GM12878 (cell line): ENCODE data around the gene RBM44. TPM values are rescaled to one million over a fixed set of nuclear protein-coding genes. Genes with fewer than 3 reads are reported as not detected.
"Not testable (repeated sequence)": the region's sequence is repeated elsewhere in the genome, so short reads cannot be mapped to it uniquely, and the experiment has no call there.

Source experiments
- ATAC-seq: fragments of 200-7000 bp; cut with Tn5 transposase; 3 replicates; pipeline ENCODE4 v1.9.1; 2020; ENCODE audit warnings: mild to moderate bottlenecking, moderate library complexity
- BruUV-seq: library from RNA; stranded (reverse); fragments of 400-500 nt; replicated peaks from 2 replicates; lab custom pipeline; 2021; lab: Mats Ljungman, UMichigan
- CTCF ChIA-PET: fragments of 300-600 bp; sonication (Branson Sonifier 250); formaldehyde crosslinking; extraction: SDS; loops from one replicate; lab custom pipeline; 2021; ENCODE audit warnings: inconsistent platforms; lab: Yijun Ruan, JAX
- POLR2A ChIA-PET: fragments of 350-600 bp; formaldehyde crosslinking; extraction: SDS; loops from one replicate; lab custom pipeline; 2021; ENCODE audit warnings: inconsistent platforms; lab: Charles Lee
- RAD21 ChIA-PET: fragments of 300-600 bp; sonication (Branson Sonifier 250); formaldehyde crosslinking; loops from one replicate; lab custom pipeline; 2023; ENCODE audit warnings: antibody characterized with exemption; ENCODE audit not compliant: unreplicated experiment; lab: Charles Lee
- SMC1A ChIA-PET: fragments of 300-600 bp; sonication (Branson Sonifier 250); formaldehyde crosslinking; loops from one replicate; lab custom pipeline; 2023; ENCODE audit not compliant: unreplicated experiment, uncharacterized antibody; lab: Charles Lee
- DNase-seq: peaks from one replicate; pipeline ENCODE4 v3.0.0-alpha.2; 2011; ENCODE audit warnings: low read depth, low spot score
- FAIRE-seq: peaks from 3 replicates; lab custom pipeline; 2011; peaks lifted over from hg19 to GRCh38; lab: Jason Lieb, UNC
- H2AFZ ChIP-seq: 2 replicates; pipeline ENCODE4 v1.6.0; 2011; ENCODE audit warnings: low read depth, low read length, control low read depth; ENCODE audit not compliant: control insufficient read depth
- H3K27ac ChIP-seq: 2 replicates; pipeline ENCODE4 v1.5.1; 2011; ENCODE audit warnings: control low read depth; ENCODE audit not compliant: control insufficient read depth, insufficient read depth
- H3K27me3 ChIP-seq, 2 experiments: replicated peaks in 1 of 2; 2 replicates each; pipeline versions ENCODE4 v1.6.0 to v1.6.1; 2011; ENCODE audit warnings: low read length in 1 of 2; ENCODE audit not compliant: control insufficient read depth in 2 of 2, insufficient read depth in 2 of 2
- H3K36me3 ChIP-seq, 2 experiments: 2 replicates each; pipeline ENCODE4 v1.5.1; 2011; ENCODE audit warnings: low read length in 1 of 2; ENCODE audit not compliant: control insufficient read depth in 2 of 2, insufficient read depth in 2 of 2
- H3K4me1 ChIP-seq: 2 replicates; pipeline ENCODE4 v1.6.1; 2011; ENCODE audit warnings: mild to moderate bottlenecking, low read length, moderate library complexity, mixed read lengths; ENCODE audit not compliant: control insufficient read depth, insufficient read depth
- H3K4me2 ChIP-seq: 2 replicates; pipeline ENCODE4 v1.6.0; 2011; ENCODE audit warnings: control low read depth; ENCODE audit not compliant: control insufficient read depth, insufficient read depth
- H3K4me3 ChIP-seq: fragments of 200-600 bp; sonication (generic); 2 replicates; pipeline ENCODE4 v1.5.1; 2016
- H3K79me2 ChIP-seq: 2 replicates; pipeline ENCODE4 v1.6.0; 2011; ENCODE audit warnings: low read length; ENCODE audit not compliant: control insufficient read depth, insufficient read depth
- H3K9ac ChIP-seq: 2 replicates; pipeline ENCODE4 v1.8.0; 2011; ENCODE audit warnings: low read length, control low read depth, mixed read lengths; ENCODE audit not compliant: control insufficient read depth, insufficient read depth
- H3K9me3 ChIP-seq: replicated peaks from 3 replicates; pipeline ENCODE4 v1.5.1; 2011; ENCODE audit warnings: mild to moderate bottlenecking, low read length; ENCODE audit not compliant: control insufficient read depth, insufficient read depth
- H4K20me1 ChIP-seq: 2 replicates; pipeline ENCODE4 v1.6.0; 2011; ENCODE audit not compliant: control insufficient read depth, insufficient read depth
- CHD4 ChIP-seq: fragments of 200-600 bp; sonication (generic); IDR thresholded peaks from 2 replicates; pipeline ENCODE4 v1.6.1; 2016; ENCODE audit warnings: mild to moderate bottlenecking
- EZH2 ChIP-seq: IDR thresholded peaks from 2 replicates; pipeline ENCODE4 v1.6.1; 2012; ENCODE audit warnings: low read depth, mild to moderate bottlenecking, control low read depth, inconsistent platforms, low read length, borderline replicate concordance; ENCODE audit not compliant: control insufficient read depth
- FOXM1 ChIP-seq: IDR thresholded peaks from 2 replicates; pipeline ENCODE4 v1.6.1; 2012; ENCODE audit warnings: low read depth, mild to moderate bottlenecking, inconsistent platforms, low read length, moderate library complexity
- IRF4 ChIP-seq: IDR thresholded peaks from 2 replicates; pipeline ENCODE4 v1.6.1; 2011; ENCODE audit warnings: low read depth, low read length
- KLF5 ChIP-seq: fragments of 450-650 bp; IDR thresholded peaks from 2 replicates; pipeline ENCODE4 v1.6.1; 2014; ENCODE audit warnings: mild to moderate bottlenecking; ENCODE audit not compliant: partially characterized antibody
- NFXL1 ChIP-seq: fragments of 450-650 bp; IDR thresholded peaks from 2 replicates; pipeline ENCODE4 v1.6.1; 2017; ENCODE audit warnings: antibody characterized with exemption, mild to moderate bottlenecking, borderline replicate concordance
- TCF3 ChIP-seq: IDR thresholded peaks from 2 replicates; pipeline ENCODE4 v1.6.1; 2012; ENCODE audit warnings: low read depth, mild to moderate bottlenecking, low read length, borderline replicate concordance; ENCODE audit not compliant: insufficient read depth
- WGBS: methylation state at CpG from one replicate; pipeline ENCODE4 v1.1.6; 2016; ENCODE audit warnings: low lambda C conversion rate; ENCODE audit not compliant: insufficient replicate concordance, insufficient coverage; ENCODE audit errors: missing lambda C conversion rate; 5-methylcytosine and 5-hydroxymethylcytosine counted together
- in situ Hi-C: fragments of 300-500 bp; cut with MboI; formaldehyde crosslinking; loops from 9 replicates; pipeline ENCODE4 v1.14.3; 2018; ENCODE audit warnings: mixed read lengths
- intact Hi-C: fragments of 100-400 bp; cut with micrococcal nuclease; formaldehyde crosslinking; loops from one replicate; pipeline ENCODE4 v1.14.2; 2022; ENCODE audit not compliant: unreplicated experiment
- polyA plus RNA-seq, 11 experiments: library from polyadenylated mRNA; depleted of rRNA in 4 of 11; unstranded in 6 of 11; stranded (reverse) in 5 of 11; fragments of >200 nt; fragmentation: Nextera tagmentation in 4 of 11; fragmentation: Illumina TruSeq in 1 of 11; extraction: Ambion mirVana in 4 of 11; extraction: Trizol in 1 of 11; gene quantifications; 1 replicate in 1 of 11; 2 replicates in 10 of 11; pipeline versions ENCODE4 v1.2.1 to v1.2.3, GENCODE V29; 2011 to 2016; ENCODE audit warnings: inconsistent platforms in 2 of 11, missing spikeins in 2 of 11, low read depth in 1 of 11
- total RNA-seq, 4 experiments: library from RNA; depleted of rRNA in 3 of 4; stranded (reverse); fragments of >200 nt in 3 of 4; fragmentation: Illumina TruSeq in 1 of 4; extraction: Trizol in 1 of 4; gene quantifications; 2 replicates each; pipeline versions ENCODE4 v1.2.1 to v1.2.3, GENCODE V29; 2013 to 2021
- TF ChIP-seq, protein P1 (sequence below): IDR thresholded peaks from 2 replicates; pipeline ENCODE4 v1.6.1; 2012; ENCODE audit warnings: improper control_type of control experiment, low read depth, low read length; ENCODE audit not compliant: insufficient replicate concordance

Gene RBM44
- total and polyA plus RNA-seq, 10 of the 15 experiments (the other 5 are each of a cell fraction or from before 2014, with no cell fraction given) = 0.14 to 1.4 (median 0.62) TPM; not detected in 1

DNA sequence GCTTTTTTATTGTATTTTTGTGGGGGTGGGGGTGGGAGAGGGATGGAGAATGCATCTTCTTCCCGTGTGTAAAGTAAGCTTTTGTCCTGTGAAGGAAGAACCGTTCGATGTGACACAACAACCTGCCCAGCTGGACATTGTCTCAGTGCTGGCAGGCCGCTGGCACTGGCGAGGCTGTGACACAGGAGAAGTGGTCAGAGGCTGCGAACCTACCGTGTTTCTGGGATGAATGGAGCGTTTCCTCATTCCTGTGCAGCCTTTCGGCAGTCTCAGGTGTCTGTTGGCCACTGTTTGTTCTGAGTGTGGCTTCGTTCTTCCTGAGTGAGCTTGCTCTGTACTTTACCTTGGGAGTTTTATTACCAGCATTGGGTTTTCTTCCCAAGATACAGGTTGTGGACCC, 68.9 kb downstream of the RBM44 start (continued):
- TF ChIP-seq EZH2 (no peak), NFXL1 (no peak), FOXM1 (no peak), KLF5 (no peak), CHD4 (no peak), IRF4 (no peak), TCF3 (no peak)
- TF ChIP-seq, protein P1, sequence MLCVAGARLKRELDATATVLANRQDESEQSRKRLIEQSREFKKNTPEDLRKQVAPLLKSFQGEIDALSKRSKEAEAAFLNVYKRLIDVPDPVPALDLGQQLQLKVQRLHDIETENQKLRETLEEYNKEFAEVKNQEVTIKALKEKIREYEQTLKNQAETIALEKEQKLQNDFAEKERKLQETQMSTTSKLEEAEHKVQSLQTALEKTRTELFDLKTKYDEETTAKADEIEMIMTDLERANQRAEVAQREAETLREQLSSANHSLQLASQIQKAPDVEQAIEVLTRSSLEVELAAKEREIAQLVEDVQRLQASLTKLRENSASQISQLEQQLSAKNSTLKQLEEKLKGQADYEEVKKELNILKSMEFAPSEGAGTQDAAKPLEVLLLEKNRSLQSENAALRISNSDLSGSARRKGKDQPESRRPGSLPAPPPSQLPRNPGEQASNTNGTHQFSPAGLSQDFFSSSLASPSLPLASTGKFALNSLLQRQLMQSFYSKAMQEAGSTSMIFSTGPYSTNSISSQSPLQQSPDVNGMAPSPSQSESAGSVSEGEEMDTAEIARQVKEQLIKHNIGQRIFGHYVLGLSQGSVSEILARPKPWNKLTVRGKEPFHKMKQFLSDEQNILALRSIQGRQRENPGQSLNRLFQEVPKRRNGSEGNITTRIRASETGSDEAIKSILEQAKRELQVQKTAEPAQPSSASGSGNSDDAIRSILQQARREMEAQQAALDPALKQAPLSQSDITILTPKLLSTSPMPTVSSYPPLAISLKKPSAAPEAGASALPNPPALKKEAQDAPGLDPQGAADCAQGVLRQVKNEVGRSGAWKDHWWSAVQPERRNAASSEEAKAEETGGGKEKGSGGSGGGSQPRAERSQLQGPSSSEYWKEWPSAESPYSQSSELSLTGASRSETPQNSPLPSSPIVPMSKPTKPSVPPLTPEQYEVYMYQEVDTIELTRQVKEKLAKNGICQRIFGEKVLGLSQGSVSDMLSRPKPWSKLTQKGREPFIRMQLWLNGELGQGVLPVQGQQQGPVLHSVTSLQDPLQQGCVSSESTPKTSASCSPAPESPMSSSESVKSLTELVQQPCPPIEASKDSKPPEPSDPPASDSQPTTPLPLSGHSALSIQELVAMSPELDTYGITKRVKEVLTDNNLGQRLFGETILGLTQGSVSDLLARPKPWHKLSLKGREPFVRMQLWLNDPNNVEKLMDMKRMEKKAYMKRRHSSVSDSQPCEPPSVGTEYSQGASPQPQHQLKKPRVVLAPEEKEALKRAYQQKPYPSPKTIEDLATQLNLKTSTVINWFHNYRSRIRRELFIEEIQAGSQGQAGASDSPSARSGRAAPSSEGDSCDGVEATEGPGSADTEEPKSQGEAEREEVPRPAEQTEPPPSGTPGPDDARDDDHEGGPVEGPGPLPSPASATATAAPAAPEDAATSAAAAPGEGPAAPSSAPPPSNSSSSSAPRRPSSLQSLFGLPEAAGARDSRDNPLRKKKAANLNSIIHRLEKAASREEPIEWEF = no peak

DNA sequence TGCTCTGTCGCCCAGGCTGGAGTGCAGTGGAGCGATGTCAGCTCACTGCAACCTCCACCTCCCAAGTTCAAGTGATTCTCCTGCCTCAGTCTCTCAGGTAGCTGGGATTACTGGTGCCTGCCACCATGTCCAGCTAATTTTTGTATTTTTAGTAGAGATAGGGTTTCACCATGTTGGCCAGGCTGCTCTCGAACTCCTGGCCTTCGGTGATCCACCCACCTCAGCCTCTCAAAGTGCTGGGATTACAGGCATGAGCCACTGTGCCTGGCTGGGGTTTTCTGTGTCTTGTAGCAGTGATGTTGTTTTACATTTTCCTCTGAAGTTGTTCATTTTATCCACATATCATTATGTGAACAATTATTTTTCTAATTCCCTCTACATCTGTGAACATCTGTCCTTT, 69.5 kb downstream of the RBM44 start:
- intact Hi-C loops, ATAC-seq, CTCF ChIA-PET, H3K27me3 ChIP-seq, H3K9ac ChIP-seq, H4K20me1 ChIP-seq, POLR2A ChIA-PET, H3K27ac ChIP-seq, H3K4me1 ChIP-seq, in situ Hi-C loops, FAIRE-seq, H3K36me3 ChIP-seq, H2AFZ ChIP-seq, BruUV-seq, DNase-seq, H3K4me2 ChIP-seq, H3K4me3 ChIP-seq, H3K9me3 ChIP-seq, RAD21 ChIA-PET, H3K79me2 ChIP-seq: not testable (repeated sequence)
- SMC1A ChIA-PET = interaction anchor here (1.0 kb wide), 1 partner anchor 31 kb away, joined by 3 read pairs; no protein-coding TSS in a partner anchor
- WGBS = 47% methylated on average over 4 of the region's 4 CpGs
